GM23338 (cell line): ENCODE measurements around the gene RUNDC3A. TPM values are rescaled to one million over a fixed set of nuclear protein-coding genes. Genes with fewer than 3 reads are reported as not detected.

ENCODE experiments used
- ATAC-seq: fragments of 200-7000 bp; cut with Tn5 transposase; 3 replicates; pipeline ENCODE4 v1.9.1; 2020
- DNase-seq: peaks from one replicate; pipeline ENCODE4 v3.0.0-alpha.2; 2015; ENCODE audit warnings: low spot score
- H2AFZ ChIP-seq: fragments of 200-600 bp; sonication (generic); 2 replicates; pipeline ENCODE4 v1.8.0; 2016; ENCODE audit warnings: antibody characterized with exemption, mild to moderate bottlenecking, moderate library complexity
- H3F3A ChIP-seq: fragments of 200-600 bp; sonication (generic); replicated peaks from 2 replicates; pipeline ENCODE4 v1.8.0; 2017; ENCODE audit warnings: antibody characterized with exemption, mixed run types, low read depth
- H3K27ac ChIP-seq: fragments of 200-600 bp; sonication (generic); 2 replicates; pipeline ENCODE4 v1.6.1; 2016; ENCODE audit warnings: low read depth
- H3K27me3 ChIP-seq: fragments of 200-600 bp; sonication (generic); 2 replicates; pipeline ENCODE4 v1.8.0; 2016; ENCODE audit warnings: mild to moderate bottlenecking, mixed run types, moderate library complexity; ENCODE audit not compliant: insufficient read depth
- H3K36me3 ChIP-seq: fragments of 200-600 bp; sonication (generic); 2 replicates; pipeline ENCODE4 v1.8.0; 2016; ENCODE audit warnings: mild to moderate bottlenecking; ENCODE audit not compliant: insufficient read depth
- H3K4me1 ChIP-seq: fragments of 200-600 bp; sonication (generic); 2 replicates; pipeline ENCODE4 v1.8.0; 2016; ENCODE audit warnings: mild to moderate bottlenecking, moderate library complexity; ENCODE audit not compliant: insufficient read depth
- H3K4me2 ChIP-seq: fragments of 200-600 bp; sonication (generic); 2 replicates; pipeline ENCODE4 v1.7.1; 2017; ENCODE audit warnings: mixed run types
- H3K4me3 ChIP-seq: fragments of 200-600 bp; sonication (generic); 2 replicates; pipeline ENCODE4 v1.6.1; 2016; ENCODE audit warnings: mixed run types
- H3K79me2 ChIP-seq: fragments of 200-600 bp; sonication (generic); replicated peaks from 2 replicates; pipeline ENCODE4 v1.8.0; 2017; ENCODE audit warnings: mild to moderate bottlenecking; ENCODE audit not compliant: insufficient read depth
- H3K9me2 ChIP-seq: fragments of 200-600 bp; sonication (generic); 2 replicates; pipeline ENCODE4 v1.8.0; 2017; ENCODE audit not compliant: insufficient read depth
- H4K20me1 ChIP-seq: fragments of 200-600 bp; sonication (generic); replicated peaks from 2 replicates; pipeline ENCODE4 v1.8.0; 2017; ENCODE audit warnings: mild to moderate bottlenecking; ENCODE audit not compliant: insufficient read depth
- H3K27ac Mint-ChIP-seq: 2 replicates; pipeline ENCODE4 v1.8.0; 2020; ENCODE audit warnings: inconsistent platforms, mild to moderate bottlenecking, moderate library complexity, mixed read lengths
- H3K27me3 Mint-ChIP-seq: 3 replicates; pipeline ENCODE4 v1.8.0; 2022; ENCODE audit warnings: low read depth, mild to moderate bottlenecking, moderate library complexity, mixed read lengths, inconsistent platforms; ENCODE audit not compliant: insufficient read depth, poor library complexity
- H3K36me3 Mint-ChIP-seq: 3 replicates; pipeline ENCODE4 v1.8.0; 2021; ENCODE audit warnings: low read depth, mild to moderate bottlenecking, inconsistent platforms, moderate library complexity, mixed read lengths
- H3K4me1 Mint-ChIP-seq: 3 replicates; pipeline ENCODE4 v1.8.0; 2020; ENCODE audit warnings: mild to moderate bottlenecking, inconsistent platforms, mixed read lengths
- H3K4me3 Mint-ChIP-seq: 3 replicates; pipeline ENCODE4 v1.8.0; 2021; ENCODE audit warnings: moderate library complexity, mild to moderate bottlenecking, inconsistent platforms, mixed read lengths
- H3K9me3 Mint-ChIP-seq: 3 replicates; pipeline ENCODE4 v1.8.0; 2020; ENCODE audit warnings: moderate library complexity, mild to moderate bottlenecking, inconsistent platforms, mixed read lengths
- CREB1 ChIP-seq: fragments of 250-450 bp; sonication (Bioruptor Pico); IDR thresholded peaks from 2 replicates; pipeline ENCODE4 v1.5.0; 2020; ENCODE audit warnings: low read depth, mild to moderate bottlenecking, moderate library complexity
- CTCF ChIP-seq, 2 experiments: fragments of 200-600 bp in 1 of 2; sonication (generic) in 1 of 2; conservative IDR thresholded peaks; 2 replicates each; pipeline versions ENCODE4 v1.5.1 to v1.6.1; 2016 to 2017; ENCODE audit warnings: antibody characterized with exemption in 2 of 2, low read depth in 2 of 2, mild to moderate bottlenecking in 2 of 2, moderate library complexity in 1 of 2
- EZH2 ChIP-seq: fragments of 200-600 bp; sonication (generic); IDR thresholded peaks from one replicate; pipeline ENCODE4 v1.8.0; 2017; ENCODE audit warnings: antibody characterized with exemption, mild to moderate bottlenecking, low read depth; ENCODE audit not compliant: unreplicated experiment
- EZH2phosphoT487 ChIP-seq: fragments of 200-600 bp; sonication (generic); IDR thresholded peaks from one replicate; pipeline ENCODE4 v1.8.1; 2018; ENCODE audit warnings: antibody characterized with exemption; ENCODE audit not compliant: unreplicated experiment
- JUNB ChIP-seq: IDR thresholded peaks from one replicate; pipeline ENCODE4 v1.6.1; 2016; ENCODE audit warnings: antibody characterized with exemption; ENCODE audit not compliant: unreplicated experiment
- NANOG ChIP-seq: IDR thresholded peaks from 2 replicates; pipeline ENCODE4 v1.6.1; 2016; ENCODE audit warnings: antibody characterized with exemption, borderline replicate concordance
- POLR2AphosphoS5 ChIP-seq: IDR thresholded peaks from 2 replicates; pipeline ENCODE4 v1.6.1; 2016; ENCODE audit warnings: antibody characterized with exemption, low read depth
- REST ChIP-seq: IDR thresholded peaks from one replicate; pipeline ENCODE4 v1.6.1; 2018; ENCODE audit warnings: antibody characterized with exemption; ENCODE audit not compliant: unreplicated experiment
- STAT1 ChIP-seq: IDR thresholded peaks from one replicate; pipeline ENCODE4 v1.6.1; 2016; ENCODE audit warnings: antibody characterized with exemption; ENCODE audit not compliant: unreplicated experiment
- ZNF114 ChIP-seq: fragments of 250-450 bp; sonication (Bioruptor Pico); IDR thresholded peaks from 2 replicates; pipeline ENCODE4 v1.5.0; 2020; ENCODE audit warnings: mild to moderate bottlenecking, moderate library complexity
- ZNF331 ChIP-seq: fragments of 250-450 bp; sonication (Bioruptor Pico); IDR thresholded peaks from 2 replicates; pipeline ENCODE4 v1.5.0; 2020; ENCODE audit warnings: low read depth, mild to moderate bottlenecking, moderate library complexity
- ZNF462 ChIP-seq: fragments of 250-450 bp; sonication (Bioruptor Pico); IDR thresholded peaks from 2 replicates; pipeline ENCODE4 v1.5.0; 2020; ENCODE audit warnings: mild to moderate bottlenecking, moderate library complexity
- polyA plus RNA-seq: library from polyadenylated mRNA; unstranded; fragments of >200 nt; fragmentation: Nextera tagmentation; extraction: Ambion mirVana; gene quantifications from 2 replicates; pipeline ENCODE4 v1.2.1, GENCODE V29; 2016
- total RNA-seq: library from RNA; depleted of rRNA; stranded (reverse); fragments of >200 nt; shearing (Covaris generic); gene quantifications from 2 replicates; pipeline ENCODE4 v1.2.3, GENCODE V29; 2014
- TF ChIP-seq, protein P1 (sequence below): IDR thresholded peaks from 2 replicates; pipeline ENCODE4 v1.6.1; 2016; ENCODE audit warnings: antibody characterized with exemption

Gene RUNDC3A
- total and polyA plus RNA-seq, 2 experiments from 2014 or later: 3.7 to 5.5 TPM

DNA sequence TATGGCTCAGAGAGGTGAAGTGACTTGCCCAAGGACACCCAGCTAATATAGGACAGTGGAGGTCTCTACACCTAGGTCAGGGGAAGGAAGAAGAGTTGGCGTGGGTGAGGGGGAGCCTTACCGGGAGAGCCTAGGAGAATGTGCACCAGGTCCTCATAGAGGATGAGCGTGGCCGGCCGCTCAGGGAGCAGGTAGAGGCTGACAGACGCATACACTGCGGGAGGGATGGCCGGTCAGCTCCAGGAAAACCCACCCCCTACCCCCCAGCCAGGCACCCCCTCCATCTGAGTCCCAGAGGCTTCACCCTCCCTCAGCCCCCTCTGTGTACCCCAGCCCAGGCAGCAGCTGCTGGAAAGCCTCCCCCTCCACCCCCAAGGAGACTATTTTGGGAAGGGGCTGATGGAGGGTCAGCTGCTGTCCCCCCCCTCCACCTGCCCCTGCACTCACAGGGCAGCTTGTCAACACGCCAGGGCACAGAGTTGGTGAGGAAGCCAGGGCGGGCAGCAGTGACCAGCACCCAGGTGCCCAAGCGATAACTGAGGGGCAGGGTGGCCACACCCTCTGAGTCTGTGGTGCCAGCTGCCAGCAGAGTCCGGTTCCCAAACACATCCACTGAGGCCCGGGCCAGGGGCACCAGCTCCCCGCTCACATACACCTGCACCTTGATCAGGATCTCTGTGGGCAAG, 51.2 kb downstream of the RUNDC3A start:
- Mint-ChIP-seq H3K27ac (no peak overlapping the region), H3K4me3 (no peak overlapping the region; the same call in 2 of the 3 replicates), H3K9me3 (peaks cover 2% of the 10 kb centered on the region; the same call in 1 of the 3 replicates), H3K36me3 (peaks cover 4% of the 10 kb centered on the region; the same call in 2 of the 3 replicates), H3K27me3 (peaks cover 22% of the 10 kb centered on the region), H3K4me1 (peaks cover 36% of the 10 kb centered on the region)
- Histone ChIP-seq H3K79me2 (no peaks in the 10 kb centered on the region), H3K36me3 (no peaks in the 10 kb centered on the region), H3K27me3 (peaks cover 7% of the 10 kb centered on the region; the same call in 1 of the 2 replicates), H3K27ac (no peak overlapping the region), H2AFZ (no peak overlapping the region), H3K9me2 (no peaks in the 10 kb centered on the region), H3K4me3 (no peak overlapping the region), H4K20me1 (peaks cover 19% of the 10 kb centered on the region), H3K4me1 (peaks cover 26% of the 10 kb centered on the region), H3F3A (0 out of 2 replicates have a peak, but pooled peaks cover 13% of the 10 kb centered on the region), H3K4me2 (no peak overlapping the region)
- no peak for TF ChIP-seq STAT1
- no peak for TF ChIP-seq ZNF331
- TF ChIP-seq POLR2AphosphoS5: no peak
- TF ChIP-seq, protein P1, sequence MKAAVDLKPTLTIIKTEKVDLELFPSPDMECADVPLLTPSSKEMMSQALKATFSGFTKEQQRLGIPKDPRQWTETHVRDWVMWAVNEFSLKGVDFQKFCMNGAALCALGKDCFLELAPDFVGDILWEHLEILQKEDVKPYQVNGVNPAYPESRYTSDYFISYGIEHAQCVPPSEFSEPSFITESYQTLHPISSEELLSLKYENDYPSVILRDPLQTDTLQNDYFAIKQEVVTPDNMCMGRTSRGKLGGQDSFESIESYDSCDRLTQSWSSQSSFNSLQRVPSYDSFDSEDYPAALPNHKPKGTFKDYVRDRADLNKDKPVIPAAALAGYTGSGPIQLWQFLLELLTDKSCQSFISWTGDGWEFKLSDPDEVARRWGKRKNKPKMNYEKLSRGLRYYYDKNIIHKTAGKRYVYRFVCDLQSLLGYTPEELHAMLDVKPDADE: no peak
- TF ChIP-seq ZNF462: no peak
- TF ChIP-seq NANOG: no peak
- no peak for TF ChIP-seq ZNF114 (CRISPR knock-in tag)
- TF ChIP-seq JUNB: no peak
- TF ChIP-seq REST: no peak
- no peak for TF ChIP-seq CTCF (conservative IDR thresholded peaks at IDR 0.05; ENCODE audit: low read depth in 2 of 2)
- no peak for TF ChIP-seq EZH2
- TF ChIP-seq EZH2phosphoT487: no peak
- TF ChIP-seq CREB1 (CRISPR knock-in tag): no peak
- ATAC-seq (no peak), DNase-seq (no peak)
